Transverse colon (tissue), 4 donors: ENCODE data around the gene ALK. TPM values are rescaled to one million over a fixed set of nuclear protein-coding genes. Genes with fewer than 3 reads are reported as not detected.

Experiments used
- DNase-seq: peaks from one replicate; pipeline ENCODE4 v3.0.0-alpha.2; 2019
- H3K27ac ChIP-seq, 4 donors: fragments of 200-600 bp; sonication (generic); 2 replicates each; pipeline ENCODE4 v1.5.1; 2016 to 2018; ENCODE audit warnings: inconsistent platforms in 4 of 4
- H3K27me3 ChIP-seq: fragments of 200-600 bp; sonication (generic); 2 replicates; pipeline ENCODE4 v1.5.1; 2017; ENCODE audit warnings: inconsistent platforms
- H3K36me3 ChIP-seq, 4 donors: fragments of 200-600 bp; sonication (generic); 2 replicates each; pipeline ENCODE4 v1.5.1; 2017 to 2019; ENCODE audit warnings: inconsistent platforms in 4 of 4
- H3K4me1 ChIP-seq, 4 donors: fragments of 200-600 bp; sonication (generic); 2 replicates each; pipeline ENCODE4 v1.5.1; 2017 to 2020; ENCODE audit warnings: inconsistent platforms in 4 of 4
- H3K4me3 ChIP-seq, 4 donors: fragments of 200-600 bp; sonication (generic); 1 replicate in 1 of 4; 2 replicates in 3 of 4; pipeline versions ENCODE4 v1.5.1 to v1.6.1; 2017 to 2019; ENCODE audit warnings: inconsistent platforms in 4 of 4
- H3K9me3 ChIP-seq, 2 donors: fragments of 200-600 bp; sonication (generic); 2 replicates each; pipeline ENCODE4 v1.5.1; 2017 to 2019; ENCODE audit warnings: inconsistent platforms in 2 of 2
- EP300 ChIP-seq: sonication (generic); formaldehyde crosslinking; IDR thresholded peaks from one replicate; pipeline ENCODE4 v1.6.1; 2017; ENCODE audit warnings: antibody characterized with exemption, low read depth
- POLR2A ChIP-seq: fragments of 450-650 bp; IDR thresholded peaks from one replicate; pipeline ENCODE4 v1.6.1; 2016; ENCODE audit warnings: antibody characterized with exemption, mild to moderate bottlenecking, moderate library complexity
- POLR2AphosphoS5 ChIP-seq, 3 donors: sonication (generic); formaldehyde crosslinking; IDR thresholded peaks; one replicate each; pipeline ENCODE4 v1.6.1; 2016; ENCODE audit warnings: antibody characterized with exemption in 3 of 3
- WGBS, 2 donors: methylation state at CpG; one replicate each; pipeline ENCODE4 v1.1.5; 2018; ENCODE audit warnings: low coverage in 1 of 2; 5-methylcytosine and 5-hydroxymethylcytosine counted together
- in situ Hi-C, 4 donors: fragments of 200-750 bp; cut with MboI; loops; one replicate each; pipeline versions ENCODE4 v1.15.0 to v1.15.1; 2017; ENCODE audit warnings: low sequenced_read_pairs in 3 of 4, low pct_ligation_motif_present in 1 of 4, low pct_unique_long_range_greater_than_20kb in 1 of 4
- intact Hi-C: fragments of 100-400 bp; cut with DNase I; formaldehyde crosslinking; loops from one replicate; pipeline ENCODE4 v1.15.1; 2023; ENCODE audit warnings: low total_unique reads
- total RNA-seq, 4 donors: library from RNA; depleted of rRNA; stranded (reverse); fragments of >200 nt; gene quantifications; one replicate each; pipeline ENCODE4 v1.1.0, GENCODE V29; 2016
- TF ChIP-seq, protein P1 (sequence below), 5 experiments: fragments of 200-600 bp in 3 of 5; fragments of 450-650 bp in 2 of 5; sonication (generic) in 3 of 5; IDR thresholded peaks; 1 replicate in 2 of 5; 2 replicates in 3 of 5; pipeline ENCODE4 v1.5.1; 2016 to 2017; ENCODE audit warnings: antibody characterized with exemption in 5 of 5, inconsistent platforms in 3 of 5, mild to moderate bottlenecking in 2 of 5, moderate library complexity in 1 of 5

ALK gene
- total RNA-seq, 4 donors from 2014 or later = 0.32 to 0.82 TPM; not detected in 2

- no peaks in the 10 kb centered on the region for H3K36me3 ChIP-seq
- H3K27me3 ChIP-seq = no peaks in the 10 kb centered on the region
- no peak for DNase-seq
- no peak overlapping the region for H3K4me3 ChIP-seq
- TF ChIP-seq, protein P1, sequence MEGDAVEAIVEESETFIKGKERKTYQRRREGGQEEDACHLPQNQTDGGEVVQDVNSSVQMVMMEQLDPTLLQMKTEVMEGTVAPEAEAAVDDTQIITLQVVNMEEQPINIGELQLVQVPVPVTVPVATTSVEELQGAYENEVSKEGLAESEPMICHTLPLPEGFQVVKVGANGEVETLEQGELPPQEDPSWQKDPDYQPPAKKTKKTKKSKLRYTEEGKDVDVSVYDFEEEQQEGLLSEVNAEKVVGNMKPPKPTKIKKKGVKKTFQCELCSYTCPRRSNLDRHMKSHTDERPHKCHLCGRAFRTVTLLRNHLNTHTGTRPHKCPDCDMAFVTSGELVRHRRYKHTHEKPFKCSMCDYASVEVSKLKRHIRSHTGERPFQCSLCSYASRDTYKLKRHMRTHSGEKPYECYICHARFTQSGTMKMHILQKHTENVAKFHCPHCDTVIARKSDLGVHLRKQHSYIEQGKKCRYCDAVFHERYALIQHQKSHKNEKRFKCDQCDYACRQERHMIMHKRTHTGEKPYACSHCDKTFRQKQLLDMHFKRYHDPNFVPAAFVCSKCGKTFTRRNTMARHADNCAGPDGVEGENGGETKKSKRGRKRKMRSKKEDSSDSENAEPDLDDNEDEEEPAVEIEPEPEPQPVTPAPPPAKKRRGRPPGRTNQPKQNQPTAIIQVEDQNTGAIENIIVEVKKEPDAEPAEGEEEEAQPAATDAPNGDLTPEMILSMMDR (IDR thresholded peaks at IDR 0.05) = no peak
- TF ChIP-seq POLR2A (no peak), POLR2AphosphoS5 (IDR thresholded peaks at IDR 0.05) (no peak), EP300 (no peak)
- 61 to 66% methylated on average over 2 to 5 of the region's 5 CpGs for WGBS, 2 donors
- in situ Hi-C loops (no loop called here), intact Hi-C loops (no loop called here)
- no peaks in the 10 kb centered on the region for H3K4me1 ChIP-seq
- H3K27ac ChIP-seq = no peak overlapping the region
- no peaks in the 10 kb centered on the region for H3K9me3 ChIP-seq
Measured at GRCh38 chr2:29570539-29570938, 350.8 kb downstream of the ALK start.

DNA sequence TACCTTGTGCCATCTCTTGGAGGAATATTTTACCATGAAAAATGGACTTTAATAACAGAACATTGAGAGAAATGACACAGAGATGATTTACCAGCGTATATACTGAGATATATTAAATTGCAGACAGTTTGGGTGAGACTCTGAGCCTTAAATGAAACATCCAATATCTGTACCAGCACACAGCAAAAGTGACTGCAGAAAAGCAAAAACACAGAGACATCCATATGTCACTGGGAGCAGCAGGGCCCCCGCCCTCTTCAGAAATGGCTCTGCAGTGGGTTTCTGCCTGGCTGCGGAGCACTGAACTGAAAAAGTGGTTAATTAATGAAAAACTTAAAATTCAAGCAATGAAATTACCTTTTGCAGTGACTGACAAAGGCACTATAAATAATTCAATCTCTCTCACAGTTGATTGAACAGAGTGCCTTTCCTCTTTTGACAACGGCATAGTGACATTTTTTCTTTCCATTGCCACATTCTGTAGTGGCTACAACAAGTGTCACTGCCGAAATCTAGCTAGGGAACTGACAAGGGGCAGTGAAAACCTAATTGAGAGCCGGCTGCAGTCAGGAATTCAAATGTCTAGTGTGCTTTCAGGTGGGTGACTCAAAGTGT, 353.4 kb downstream of the ALK start:
- Histone ChIP-seq H3K36me3 (no peaks in the 10 kb centered on the region), H3K4me1 (no peaks in the 10 kb centered on the region), H3K27ac (no peak overlapping the region), H3K4me3 (no peak overlapping the region), H3K27me3 (no peaks in the 10 kb centered on the region), H3K9me3 (no peaks in the 10 kb centered on the region)
- DNase-seq = no peak
- intact Hi-C loops (no loop called here), in situ Hi-C loops (no loop called here)
- TF ChIP-seq POLR2AphosphoS5 (IDR thresholded peaks at IDR 0.05) (no peak), EP300 (no peak)
- WGBS, 2 donors = 69 to 73% methylated on average over 5 to 6 of the region's 6 CpGs

DNA sequence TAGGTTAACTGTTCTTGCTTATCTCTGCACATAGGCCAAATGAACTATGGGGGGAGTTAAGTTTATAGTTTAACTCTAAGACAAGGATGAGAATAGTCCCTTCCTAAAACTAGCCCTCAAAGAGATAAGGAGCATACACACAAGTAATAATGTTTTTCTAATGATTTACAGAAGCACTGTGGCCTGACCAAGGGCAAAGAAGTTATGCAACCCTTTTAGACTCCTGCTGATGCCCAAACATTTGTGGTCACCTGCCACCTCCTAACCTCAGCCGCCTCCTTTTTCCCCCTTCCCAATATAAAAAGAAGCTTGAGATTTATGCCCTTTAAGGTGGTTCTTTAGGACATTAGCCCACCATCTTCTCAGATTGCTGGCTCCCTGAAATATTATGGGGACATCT, 357.7 kb downstream of the ALK start:
- H3K4me3 ChIP-seq = no peak overlapping the region
- 80% methylated on average over 1 of the region's 1 CpG; no CpG with 5 or more reads in 1 of the 2 donors for WGBS, 2 donors
- in situ Hi-C loops = no loop called here
- DNase-seq = no peak
- no peaks in the 10 kb centered on the region for H3K36me3 ChIP-seq
- intact Hi-C loops = no loop called here
- no peaks in the 10 kb centered on the region for H3K27me3 ChIP-seq
- H3K4me1 ChIP-seq = no peaks in the 10 kb centered on the region
- H3K9me3 ChIP-seq = no peaks in the 10 kb centered on the region
- H3K27ac ChIP-seq = no peak overlapping the region
- TF ChIP-seq EP300 = no peak
- TF ChIP-seq POLR2A = no peak
- TF ChIP-seq, protein P1 (IDR thresholded peaks at IDR 0.05) = no peak
- TF ChIP-seq POLR2AphosphoS5 (IDR thresholded peaks at IDR 0.05) = no peak

DNA sequence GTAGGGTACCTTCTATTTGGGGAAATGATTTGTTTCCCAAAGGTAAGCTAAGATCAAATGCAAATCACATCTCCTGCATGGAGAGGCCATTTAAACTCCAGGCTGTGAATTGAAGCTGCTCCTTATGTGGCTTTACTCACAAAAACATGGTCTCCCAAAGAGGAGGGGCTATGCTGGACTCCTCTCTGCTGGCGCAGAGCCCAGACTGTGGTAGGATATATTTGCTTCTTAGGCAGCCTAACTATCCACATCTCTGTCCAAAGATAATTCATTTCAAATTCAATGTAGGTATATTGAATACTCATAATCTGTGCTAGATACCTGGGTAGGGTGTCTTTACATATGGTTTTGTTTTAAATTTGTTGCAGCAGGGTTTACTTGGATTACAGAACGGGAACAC, 358.5 kb downstream of the ALK start:
- TF ChIP-seq POLR2A (no peak), POLR2AphosphoS5 (IDR thresholded peaks at IDR 0.05) (no peak), EP300 (no peak)
- TF ChIP-seq, protein P1 (IDR thresholded peaks at IDR 0.05) = no peak
- Histone ChIP-seq H3K27me3 (no peaks in the 10 kb centered on the region), H3K4me3 (no peak overlapping the region), H3K9me3 (no peaks in the 10 kb centered on the region), H3K4me1 (no peaks in the 10 kb centered on the region), H3K27ac (no peak overlapping the region), H3K36me3 (no peaks in the 10 kb centered on the region)
- no peak for DNase-seq
- WGBS, 2 donors = 71 to 75% methylated on average over 1 to 2 of the region's 2 CpGs
- intact Hi-C loops (no loop called here), in situ Hi-C loops (no loop called here)

- H3K4me1 ChIP-seq = no peaks in the 10 kb centered on the region
- no peaks in the 10 kb centered on the region for H3K27me3 ChIP-seq
- H3K36me3 ChIP-seq = no peaks in the 10 kb centered on the region
- DNase-seq = no peak
- in situ Hi-C loops (no loop called here), intact Hi-C loops (no loop called here)
- no peaks in the 10 kb centered on the region for H3K9me3 ChIP-seq
- no peak overlapping the region for H3K27ac ChIP-seq
- H3K4me3 ChIP-seq = no peak overlapping the region
- TF ChIP-seq, protein P1 (IDR thresholded peaks at IDR 0.05) = no peak
- TF ChIP-seq POLR2AphosphoS5 (IDR thresholded peaks at IDR 0.05) (no peak), EP300 (no peak), POLR2A (no peak)
Measured at GRCh38 chr2:29562319-29562718, 359.1 kb downstream of the ALK start.
